OCI-LY1 (cell line): Measurements from ENCODE around the gene DCAF5.

Experiments
- H2AFZ ChIP-seq: fragments of 200-600 bp; sonication (generic), shearing (Covaris generic); 2 replicates; pipeline ENCODE4 v1.6.0; 2014; ENCODE audit warnings: antibody characterized with exemption, mild to moderate bottlenecking, low read length
- H3F3A ChIP-seq: fragments of 200-600 bp; sonication (generic), shearing (Covaris generic); 2 replicates; pipeline ENCODE4 v1.6.0; 2014; ENCODE audit warnings: mild to moderate bottlenecking, antibody characterized with exemption, low read length, moderate library complexity; ENCODE audit not compliant: insufficient read depth
- H3K27ac ChIP-seq: fragments of 200-600 bp; sonication (generic); 2 replicates; pipeline ENCODE4 v1.5.1; 2014; ENCODE audit warnings: low read length, mixed run types, mild to moderate bottlenecking, low read depth; ENCODE audit not compliant: poor library complexity, severe bottlenecking
- H3K27me3 ChIP-seq: fragments of 200-600 bp; sonication (generic); 2 replicates; pipeline ENCODE4 v1.6.0; 2014; ENCODE audit warnings: antibody characterized with exemption, mild to moderate bottlenecking, low read length, moderate library complexity; ENCODE audit not compliant: insufficient read depth
- H3K36me3 ChIP-seq: fragments of 200-600 bp; sonication (generic); 2 replicates; pipeline ENCODE4 v1.6.1; 2014; ENCODE audit warnings: mild to moderate bottlenecking, antibody characterized with exemption, low read length, moderate library complexity, mixed read lengths; ENCODE audit not compliant: insufficient read depth
- H3K4me1 ChIP-seq: fragments of 200-600 bp; sonication (generic); 2 replicates; pipeline ENCODE4 v1.5.1; 2014; ENCODE audit warnings: mild to moderate bottlenecking, low read length, moderate library complexity; ENCODE audit not compliant: insufficient read depth, severe bottlenecking
- H3K4me2 ChIP-seq: fragments of 200-600 bp; sonication (generic), shearing (Covaris generic); 2 replicates; pipeline ENCODE4 v1.6.1; 2014; ENCODE audit warnings: low read length
- H3K4me3 ChIP-seq: fragments of 200-600 bp; sonication (generic); 2 replicates; pipeline ENCODE4 v1.5.1; 2014; ENCODE audit warnings: low read length, low read depth, mild to moderate bottlenecking, mixed read lengths; ENCODE audit not compliant: poor library complexity, severe bottlenecking
- H3K79me2 ChIP-seq: fragments of 200-600 bp; shearing (Covaris generic); 2 replicates; pipeline ENCODE4 v1.6.1; 2016; ENCODE audit warnings: mixed run types, low read length, mixed read lengths; ENCODE audit not compliant: insufficient read depth
- H3K9ac ChIP-seq: fragments of 200-600 bp; sonication (generic), shearing (Covaris generic); 2 replicates; pipeline ENCODE4 v1.6.1; 2014; ENCODE audit warnings: mild to moderate bottlenecking, low read length, mixed read lengths
- H3K9me2 ChIP-seq: fragments of 200-600 bp; sonication (generic), shearing (Covaris generic); 2 replicates; pipeline ENCODE4 v1.6.1; 2014; ENCODE audit warnings: low read depth, mild to moderate bottlenecking, low read length, mixed read lengths
- H3K9me3 ChIP-seq: fragments of 200-600 bp; shearing (Covaris generic); 2 replicates; pipeline ENCODE4 v1.6.1; 2014; ENCODE audit warnings: low read length, mixed read lengths
- H4K20me1 ChIP-seq: fragments of 200-600 bp; sonication (generic), shearing (Covaris generic); 2 replicates; pipeline ENCODE4 v1.6.0; 2016; ENCODE audit warnings: mild to moderate bottlenecking, low read length; ENCODE audit not compliant: insufficient read depth
- EZH2 ChIP-seq: fragments of 200-600 bp; sonication (generic), shearing (Covaris generic); IDR thresholded peaks from 2 replicates; pipeline ENCODE4 v1.8.0; 2017; ENCODE audit warnings: borderline replicate concordance, mixed run types, mild to moderate bottlenecking, antibody characterized with exemption, low read length, moderate library complexity, mixed read lengths
- TF ChIP-seq, protein P1 (sequence below): fragments of 200-600 bp; sonication (generic), shearing (Covaris generic); IDR thresholded peaks from 2 replicates; pipeline ENCODE4 v1.5.1; 2017; ENCODE audit warnings: mild to moderate bottlenecking, antibody characterized with exemption, low read length, moderate library complexity, mixed read lengths

DCAF5 gene

DNA sequence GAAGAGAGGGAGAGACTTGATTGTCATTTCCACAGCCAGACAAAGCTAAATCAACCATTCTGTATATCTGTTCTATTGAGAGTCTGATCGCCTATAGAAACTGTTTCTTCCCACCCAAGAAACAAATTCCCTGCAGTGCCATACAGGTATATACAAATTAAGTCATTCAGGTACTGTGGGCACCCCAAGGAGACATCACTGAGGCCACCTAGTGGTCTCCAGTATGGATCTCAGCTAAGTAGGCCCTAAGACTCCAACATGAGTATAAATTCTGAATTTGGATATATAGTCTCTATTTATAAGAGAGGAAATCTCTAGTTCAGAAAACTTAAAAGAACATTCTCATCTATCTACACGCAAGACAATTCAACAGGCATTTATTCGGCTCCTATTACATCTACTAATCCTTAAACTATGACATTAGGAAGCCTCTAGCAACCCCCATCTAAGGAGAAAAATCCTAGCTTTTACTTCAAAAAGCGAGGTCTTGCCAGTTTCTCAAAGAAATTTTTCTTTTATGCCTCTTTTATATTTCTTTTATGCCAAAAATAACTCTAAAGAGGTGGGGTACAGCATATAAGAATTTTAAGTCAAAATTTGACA, 62.6 kb downstream of the DCAF5 start:
- H3K9me2 ChIP-seq, result no peaks in the 10 kb centered on the region
- no peak overlapping the region for H3K9ac ChIP-seq
- no peaks in the 10 kb centered on the region for H3K27me3 ChIP-seq
- H3F3A ChIP-seq, result no peaks in the 10 kb centered on the region
- no peaks in the 10 kb centered on the region for H4K20me1 ChIP-seq
- no peaks in the 10 kb centered on the region for H3K9me3 ChIP-seq
- H3K4me1 ChIP-seq, result no peaks in the 10 kb centered on the region
- H3K4me2 ChIP-seq, result no peak overlapping the region
- no peak for TF ChIP-seq EZH2
- TF ChIP-seq, protein P1, sequence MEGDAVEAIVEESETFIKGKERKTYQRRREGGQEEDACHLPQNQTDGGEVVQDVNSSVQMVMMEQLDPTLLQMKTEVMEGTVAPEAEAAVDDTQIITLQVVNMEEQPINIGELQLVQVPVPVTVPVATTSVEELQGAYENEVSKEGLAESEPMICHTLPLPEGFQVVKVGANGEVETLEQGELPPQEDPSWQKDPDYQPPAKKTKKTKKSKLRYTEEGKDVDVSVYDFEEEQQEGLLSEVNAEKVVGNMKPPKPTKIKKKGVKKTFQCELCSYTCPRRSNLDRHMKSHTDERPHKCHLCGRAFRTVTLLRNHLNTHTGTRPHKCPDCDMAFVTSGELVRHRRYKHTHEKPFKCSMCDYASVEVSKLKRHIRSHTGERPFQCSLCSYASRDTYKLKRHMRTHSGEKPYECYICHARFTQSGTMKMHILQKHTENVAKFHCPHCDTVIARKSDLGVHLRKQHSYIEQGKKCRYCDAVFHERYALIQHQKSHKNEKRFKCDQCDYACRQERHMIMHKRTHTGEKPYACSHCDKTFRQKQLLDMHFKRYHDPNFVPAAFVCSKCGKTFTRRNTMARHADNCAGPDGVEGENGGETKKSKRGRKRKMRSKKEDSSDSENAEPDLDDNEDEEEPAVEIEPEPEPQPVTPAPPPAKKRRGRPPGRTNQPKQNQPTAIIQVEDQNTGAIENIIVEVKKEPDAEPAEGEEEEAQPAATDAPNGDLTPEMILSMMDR, result peak; percentile 65; the same call in 1 of the 2 replicates
- no peak overlapping the region for H2AFZ ChIP-seq
- no peaks in the 10 kb centered on the region for H3K79me2 ChIP-seq
- H3K27ac ChIP-seq, result no peak overlapping the region
- H3K4me3 ChIP-seq, result no peak overlapping the region
- peaks cover 51% of the 10 kb centered on the region for H3K36me3 ChIP-seq

DNA sequence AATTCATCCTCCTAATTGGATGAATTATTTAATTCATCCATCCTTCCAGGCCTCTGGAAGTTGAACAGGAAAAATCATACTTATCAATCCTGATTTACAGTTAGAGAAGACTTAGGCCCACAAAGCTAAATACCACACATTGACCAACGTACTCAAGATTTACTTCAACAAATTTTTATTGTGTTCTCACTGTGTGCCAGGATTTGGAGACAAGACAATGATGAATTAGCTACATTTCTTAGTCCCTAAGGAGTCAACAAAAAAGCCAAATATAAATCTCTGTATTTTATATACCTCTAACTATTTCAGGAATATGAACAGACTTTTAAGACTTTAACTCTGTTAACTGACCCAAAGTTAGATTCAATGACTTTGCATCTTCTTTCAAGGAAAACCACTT, 63.9 kb downstream of the DCAF5 start:
- no peaks in the 10 kb centered on the region for H3K9me3 ChIP-seq
- no peaks in the 10 kb centered on the region for H3K27me3 ChIP-seq
- no peak overlapping the region for H2AFZ ChIP-seq
- H3K36me3 ChIP-seq, result peaks cover 62% of the 10 kb centered on the region
- no peak overlapping the region for H3K27ac ChIP-seq
- no peak overlapping the region for H3K4me3 ChIP-seq
- no peak overlapping the region for H3K9ac ChIP-seq
- H3K79me2 ChIP-seq, result no peaks in the 10 kb centered on the region
- H3F3A ChIP-seq, result no peaks in the 10 kb centered on the region
- H3K9me2 ChIP-seq, result no peaks in the 10 kb centered on the region
- TF ChIP-seq, protein P1, result no peak
- TF ChIP-seq EZH2, result no peak
- H3K4me1 ChIP-seq, result no peaks in the 10 kb centered on the region
- H4K20me1 ChIP-seq, result no peaks in the 10 kb centered on the region
- H3K4me2 ChIP-seq, result no peak overlapping the region

DNA sequence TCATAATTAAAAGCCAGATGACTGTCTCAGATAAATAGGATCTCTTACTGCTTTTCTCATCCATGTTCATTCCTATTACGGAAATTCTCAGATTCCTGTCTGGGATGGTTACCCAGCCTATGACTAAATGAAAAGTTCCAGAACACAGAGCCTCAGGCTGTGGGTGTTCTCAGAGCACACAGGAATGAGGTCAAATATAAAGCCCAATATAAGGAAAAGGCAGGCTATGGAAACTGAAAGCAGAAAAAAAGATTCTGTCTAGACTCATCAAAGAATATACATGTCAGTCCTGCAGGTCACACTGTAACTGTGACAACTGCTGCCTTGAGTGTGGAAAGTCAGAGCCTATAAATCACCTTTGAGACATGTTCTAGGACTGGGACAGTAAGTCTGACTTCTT, 64.3 kb downstream of the DCAF5 start:
- Histone ChIP-seq H4K20me1 (no peaks in the 10 kb centered on the region), H3K27ac (no peak overlapping the region), H3K27me3 (no peaks in the 10 kb centered on the region), H3K9me3 (no peaks in the 10 kb centered on the region), H2AFZ (no peak overlapping the region), H3K36me3 (peaks cover 67% of the 10 kb centered on the region), H3K9me2 (no peaks in the 10 kb centered on the region), H3K9ac (no peak overlapping the region), H3K4me3 (no peak overlapping the region), H3K4me2 (no peak overlapping the region), H3K79me2 (no peaks in the 10 kb centered on the region), H3K4me1 (no peaks in the 10 kb centered on the region), H3F3A (no peaks in the 10 kb centered on the region)
- no peak for TF ChIP-seq EZH2
- TF ChIP-seq, protein P1, result no peak
